ENCODE data around the gene SERP1.

DNA sequence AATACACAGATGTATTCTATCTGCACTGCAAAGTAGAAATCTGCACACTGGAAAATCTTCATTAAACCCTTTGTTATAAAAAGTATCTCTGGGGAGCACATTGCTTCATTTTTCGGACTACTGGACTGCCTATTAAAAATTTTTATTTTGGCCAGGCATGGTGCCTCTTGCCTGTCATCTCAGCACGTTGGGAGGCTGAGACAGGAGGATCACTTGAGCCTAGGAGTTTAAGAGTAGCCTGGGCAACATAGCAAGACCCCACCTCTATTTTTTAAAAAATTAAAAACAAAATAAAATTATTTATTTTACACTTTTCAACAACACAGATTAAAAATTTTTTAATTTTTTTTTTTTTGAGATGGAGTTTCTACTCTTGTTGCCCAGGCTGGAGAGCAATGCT is 6.0 kb downstream of the SERP1 start:
- TF ChIP-seq EZH2 (IDR thresholded peaks at IDR 0.05; ENCODE audit: low read length, unreplicated experiment): no peak
- TF ChIP-seq EZH2phosphoT487 (IDR thresholded peaks at IDR 0.05; ENCODE audit: borderline replicate concordance, low read length): no peak
- TF ChIP-seq, protein P1, sequence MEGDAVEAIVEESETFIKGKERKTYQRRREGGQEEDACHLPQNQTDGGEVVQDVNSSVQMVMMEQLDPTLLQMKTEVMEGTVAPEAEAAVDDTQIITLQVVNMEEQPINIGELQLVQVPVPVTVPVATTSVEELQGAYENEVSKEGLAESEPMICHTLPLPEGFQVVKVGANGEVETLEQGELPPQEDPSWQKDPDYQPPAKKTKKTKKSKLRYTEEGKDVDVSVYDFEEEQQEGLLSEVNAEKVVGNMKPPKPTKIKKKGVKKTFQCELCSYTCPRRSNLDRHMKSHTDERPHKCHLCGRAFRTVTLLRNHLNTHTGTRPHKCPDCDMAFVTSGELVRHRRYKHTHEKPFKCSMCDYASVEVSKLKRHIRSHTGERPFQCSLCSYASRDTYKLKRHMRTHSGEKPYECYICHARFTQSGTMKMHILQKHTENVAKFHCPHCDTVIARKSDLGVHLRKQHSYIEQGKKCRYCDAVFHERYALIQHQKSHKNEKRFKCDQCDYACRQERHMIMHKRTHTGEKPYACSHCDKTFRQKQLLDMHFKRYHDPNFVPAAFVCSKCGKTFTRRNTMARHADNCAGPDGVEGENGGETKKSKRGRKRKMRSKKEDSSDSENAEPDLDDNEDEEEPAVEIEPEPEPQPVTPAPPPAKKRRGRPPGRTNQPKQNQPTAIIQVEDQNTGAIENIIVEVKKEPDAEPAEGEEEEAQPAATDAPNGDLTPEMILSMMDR (conservative IDR thresholded peaks at IDR 0.05; ENCODE audit: low read depth, low read length): no peak

Measured in PC-3 (cell line).